Vagina (tissue), 2 donors: ENCODE measurements around the gene C10orf90.

ENCODE experiments used
- CTCF ChIP-seq, 3 experiments: fragments of 450-650 bp in 2 of 3; fragments of 200-600 bp in 1 of 3; sonication (generic) in 1 of 3; IDR thresholded peaks; one replicate each; pipeline ENCODE4 v1.5.1; 2017 to 2019; ENCODE audit warnings: antibody characterized with exemption in 3 of 3, mild to moderate bottlenecking in 2 of 3, moderate library complexity in 2 of 3
- POLR2AphosphoS5 ChIP-seq, 2 donors: sonication (generic); formaldehyde crosslinking; IDR thresholded peaks; one replicate each; pipeline ENCODE4 v1.9.0; 2017; ENCODE audit warnings: antibody characterized with exemption in 2 of 2, mild to moderate bottlenecking in 2 of 2, low read depth in 1 of 2; ENCODE audit not compliant: insufficient read depth in 1 of 2

GRCh38 chr10:126478546-126478945 is 191.9 kb downstream of the C10orf90 start:
- no peak for TF ChIP-seq CTCF (IDR thresholded peaks at IDR 0.05)
- no peak for TF ChIP-seq POLR2AphosphoS5 (IDR thresholded peaks at IDR 0.05; ENCODE audit: insufficient read depth in 1 of 2, low read depth in 1 of 2)
